ENCODE results near the gene PMPCA. TPM values are rescaled to one million over a fixed set of nuclear protein-coding genes. Genes with fewer than 3 reads are reported as not detected.

The PMPCA gene
- total RNA-seq, 2 experiments from 2014 or later = 107 to 109 TPM

- no peaks in the 10 kb centered on the region for H3K4me1 Mint-ChIP-seq (ENCODE audit: low read depth)
- Histone ChIP-seq H3K9me3 (ENCODE audit: control insufficient read depth in 1 of 2, insufficient read depth in 1 of 2, low read length in 2 of 2) (no peaks in the 10 kb centered on the region), H3K27ac (ENCODE audit: low read depth in 1 of 2, low read length in 2 of 2) (no peak overlapping the region), H3K36me3 (ENCODE audit: insufficient read depth, low read length) (peaks cover 85% of the 10 kb centered on the region), H3K27me3 (ENCODE audit: control insufficient read depth in 1 of 2, insufficient read depth in 2 of 2, low read length in 2 of 2) (no peaks in the 10 kb centered on the region), H3K4me3 (ENCODE audit: low read length) (no peak overlapping the region), H3K4me1 (ENCODE audit: insufficient read depth, low read length) (no peaks in the 10 kb centered on the region)
- H3K9me3 Mint-ChIP-seq = no peaks in the 10 kb centered on the region
- H3K27me3 Mint-ChIP-seq = no peaks in the 10 kb centered on the region
- DNase-seq (no peak), ATAC-seq (ENCODE audit: poor library complexity) (no peak)
- H3K27ac Mint-ChIP-seq = no peak overlapping the region
- ChIA-PET POLR2A (interaction anchor here (1.1 to 1.4 kb wide), 2 partner anchors 15 to 18 kb away, joined by 3 to 4 read pairs; no protein-coding TSS in a partner anchor), CTCF (no interaction called here)
- TF ChIP-seq CTCF (IDR thresholded peaks at IDR 0.05) = no peak
- H3K4me3 Mint-ChIP-seq = no peak overlapping the region
- H3K36me3 Mint-ChIP-seq (ENCODE audit: low read depth) = peaks cover 64% of the 10 kb centered on the region
- intact Hi-C loops (cut with DNase I, micrococcal nuclease) = no loop called here
Measured at GRCh38 chr9:136419092-136419420, 8.6 kb downstream of the PMPCA start.

GRCh38 chr9:136421791-136422190 is 11.3 kb downstream of the PMPCA start:
- POLR2A ChIA-PET = no interaction called here
- CTCF ChIA-PET = no interaction called here
- no peak for DNase-seq
- Histone ChIP-seq H3K27ac (ENCODE audit: low read depth in 1 of 2, low read length in 2 of 2) (no peak overlapping the region), H3K36me3 (ENCODE audit: insufficient read depth, low read length) (peaks cover 69% of the 10 kb centered on the region), H3K4me1 (ENCODE audit: insufficient read depth, low read length) (no peaks in the 10 kb centered on the region), H3K9me3 (ENCODE audit: control insufficient read depth in 1 of 2, insufficient read depth in 1 of 2, low read length in 2 of 2) (no peaks in the 10 kb centered on the region), H3K4me3 (ENCODE audit: low read length) (no peak overlapping the region), H3K27me3 (ENCODE audit: control insufficient read depth in 1 of 2, insufficient read depth in 2 of 2, low read length in 2 of 2) (no peaks in the 10 kb centered on the region)
- intact Hi-C loops (cut with DNase I, micrococcal nuclease) = no loop called here
- Mint-ChIP-seq H3K36me3 (ENCODE audit: low read depth) (peaks cover 48% of the 10 kb centered on the region), H3K27me3 (no peaks in the 10 kb centered on the region), H3K27ac (no peak overlapping the region), H3K9me3 (no peaks in the 10 kb centered on the region), H3K4me1 (ENCODE audit: low read depth) (no peaks in the 10 kb centered on the region), H3K4me3 (no peak overlapping the region)
- TF ChIP-seq CTCF (IDR thresholded peaks at IDR 0.05) = no peak
- no peak for ATAC-seq (ENCODE audit: poor library complexity)

GRCh38 chr9:136422876-136423275 is 12.4 kb downstream of the PMPCA start:
- CTCF ChIA-PET = no interaction called here
- no peak for TF ChIP-seq CTCF (IDR thresholded peaks at IDR 0.05)
- H3K36me3 ChIP-seq (ENCODE audit: insufficient read depth, low read length) = peaks cover 59% of the 10 kb centered on the region

More at GRCh38 chr9:136422876-136423275, 12.4 kb downstream of the PMPCA start:
- H3K9me3 ChIP-seq (ENCODE audit: control insufficient read depth in 1 of 2, insufficient read depth in 1 of 2, low read length in 2 of 2) = no peaks in the 10 kb centered on the region
- Mint-ChIP-seq H3K4me1 (ENCODE audit: low read depth) (no peaks in the 10 kb centered on the region), H3K4me3 (no peak overlapping the region), H3K36me3 (ENCODE audit: low read depth) (peaks cover 37% of the 10 kb centered on the region), H3K9me3 (no peaks in the 10 kb centered on the region), H3K27me3 (no peaks in the 10 kb centered on the region), H3K27ac (no peak overlapping the region)
- ATAC-seq (ENCODE audit: poor library complexity) = no peak
- intact Hi-C loops (cut with DNase I, micrococcal nuclease) = no loop called here
- H3K27me3 ChIP-seq (ENCODE audit: control insufficient read depth in 1 of 2, insufficient read depth in 2 of 2, low read length in 2 of 2) = no peaks in the 10 kb centered on the region
- no peaks in the 10 kb centered on the region for H3K4me1 ChIP-seq (ENCODE audit: insufficient read depth, low read length)
- H3K4me3 ChIP-seq (ENCODE audit: low read length) = no peak overlapping the region
- DNase-seq = no peak
- POLR2A ChIA-PET = no interaction called here
- no peak overlapping the region for H3K27ac ChIP-seq (ENCODE audit: low read depth in 1 of 2, low read length in 2 of 2)
